ENCODE data around the gene TUFT1. TPM values are rescaled to one million over a fixed set of nuclear protein-coding genes. Genes with fewer than 3 reads are reported as not detected.

The TUFT1 gene
- total RNA-seq (2012; rRNA removed), result 3.1 and 3.3 TPM in 2 replicates

DNA sequence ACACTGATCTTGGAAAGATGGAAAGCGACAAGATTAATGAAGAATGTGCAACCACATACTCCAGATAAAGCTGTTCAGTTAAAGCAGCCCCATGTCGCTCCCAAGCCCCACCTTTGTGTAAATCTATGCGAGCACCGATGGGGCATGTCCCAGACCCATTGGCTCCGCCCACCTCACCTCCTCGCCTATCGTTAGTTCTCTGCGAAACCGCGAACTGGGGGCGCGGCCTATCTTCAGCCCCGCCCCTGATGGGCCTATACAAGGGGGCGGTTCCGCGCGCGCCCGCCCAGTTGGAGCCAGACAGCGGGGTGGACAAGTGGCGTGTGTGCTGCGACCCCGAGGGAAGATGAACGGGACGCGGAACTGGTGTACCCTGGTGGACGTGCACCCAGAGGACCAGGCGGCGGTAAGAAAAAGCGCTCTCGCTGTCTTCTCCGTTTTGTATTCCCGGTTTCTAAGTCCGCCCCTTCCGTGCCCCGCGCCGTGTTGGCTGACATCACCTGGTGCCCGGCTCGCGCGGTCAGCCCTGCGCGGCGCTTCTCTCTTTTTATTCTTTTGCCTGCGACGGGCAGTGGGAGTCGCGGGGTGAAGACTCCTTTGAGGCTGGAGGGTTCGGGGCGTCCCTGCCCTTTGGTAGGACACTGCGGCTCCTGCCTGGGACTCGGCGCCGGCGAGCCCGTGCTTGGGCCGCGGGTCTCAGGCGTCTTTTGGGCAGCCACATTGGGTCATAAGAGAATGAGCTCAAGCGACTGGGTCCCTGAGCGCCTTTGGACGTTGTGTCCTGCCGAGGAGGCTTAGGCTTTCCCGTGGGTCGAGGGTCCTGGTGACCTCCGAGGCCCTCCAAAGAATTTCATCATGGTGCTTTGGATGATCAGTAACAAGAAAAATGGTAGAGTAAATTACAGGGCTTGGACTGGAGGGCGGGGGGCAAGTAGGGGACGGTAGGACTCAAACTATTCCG, at the start of gene TUFT1:
TSS of gene TUFT1 (plus strand) at position 289 of the 961 bp plus-strand sequence. CDS start at position 347, 58 bp downstream.
- H3K36me3 ChIP-seq (ENCODE audit: insufficient read depth, low read length), result no peaks in the 10 kb centered on the region
- no peaks in the 10 kb centered on the region for H3K27me3 ChIP-seq (ENCODE audit: control insufficient read depth, insufficient read depth, low read length)
- peak within 1 kb of the TSS; percentile 91 for H3K9ac ChIP-seq (ENCODE audit: low read depth, low read length)
- H3K4me1 ChIP-seq (ENCODE audit: control insufficient read depth, insufficient read depth, low read length), result peaks cover 53% of the 10 kb centered on the region
- no peaks in the 10 kb centered on the region for H3K9me3 ChIP-seq (replicated peaks; ENCODE audit: low read length)
- peak within 1 kb of the TSS; percentile 87 for H3K4me2 ChIP-seq (ENCODE audit: low read length)
- peak within 1 kb of the TSS; percentile 91 for H3K4me3 ChIP-seq (ENCODE audit: low read length)

DNA sequence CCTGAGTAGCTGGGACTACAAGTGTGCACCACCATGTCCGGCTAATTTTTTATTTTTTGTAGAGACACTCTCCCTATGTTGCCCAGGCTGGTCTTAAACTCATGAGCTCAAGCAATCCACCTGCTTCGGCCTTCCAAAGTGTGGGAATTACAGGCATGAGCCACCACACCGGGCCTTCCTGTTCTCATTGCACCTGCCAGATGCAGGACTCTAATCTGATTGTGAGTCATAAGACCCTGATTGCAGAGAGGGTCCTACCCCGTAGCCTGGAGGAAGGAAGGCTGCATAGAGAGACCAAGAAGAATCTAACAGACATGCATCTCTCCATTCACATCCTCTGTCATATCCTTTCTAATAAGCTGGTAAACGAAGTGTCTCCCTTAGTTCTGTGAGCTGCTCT, 48.5 kb upstream of the TUFT1 start:
- Histone ChIP-seq H3K9me3 (replicated peaks; ENCODE audit: low read length) (no peaks in the 10 kb centered on the region), H3K4me2 (ENCODE audit: low read length) (no peak overlapping the region), H3K9ac (ENCODE audit: low read depth, low read length) (no peak overlapping the region), H3K4me3 (ENCODE audit: low read length) (no peak overlapping the region), H3K4me1 (ENCODE audit: control insufficient read depth, insufficient read depth, low read length) (peaks cover 15% of the 10 kb centered on the region), H3K36me3 (ENCODE audit: insufficient read depth, low read length) (no peaks in the 10 kb centered on the region), H3K27me3 (ENCODE audit: control insufficient read depth, insufficient read depth, low read length) (peaks cover 4% of the 10 kb centered on the region)

- H3K4me1 ChIP-seq (ENCODE audit: control insufficient read depth, insufficient read depth, low read length), result peaks cover 15% of the 10 kb centered on the region
- no peaks in the 10 kb centered on the region for H3K9me3 ChIP-seq (replicated peaks; ENCODE audit: low read length)
- peaks cover 4% of the 10 kb centered on the region for H3K27me3 ChIP-seq (ENCODE audit: control insufficient read depth, insufficient read depth, low read length)
- no peak overlapping the region for H3K9ac ChIP-seq (ENCODE audit: low read depth, low read length)
- H3K4me2 ChIP-seq (ENCODE audit: low read length), result no peak overlapping the region
- H3K36me3 ChIP-seq (ENCODE audit: insufficient read depth, low read length), result no peaks in the 10 kb centered on the region
- H3K4me3 ChIP-seq (ENCODE audit: low read length), result no peak overlapping the region
These were observed 48.0 kb upstream of the TUFT1 start for GRCh38 chr1:151492120-151492519.

GRCh38 chr1:151493042-151493441, 47.1 kb upstream of the TUFT1 start:
- Histone ChIP-seq H3K27me3 (ENCODE audit: control insufficient read depth, insufficient read depth, low read length) (peaks cover 4% of the 10 kb centered on the region), H3K4me3 (ENCODE audit: low read length) (no peak overlapping the region), H3K36me3 (ENCODE audit: insufficient read depth, low read length) (no peaks in the 10 kb centered on the region), H3K9ac (ENCODE audit: low read depth, low read length) (no peak overlapping the region), H3K4me1 (ENCODE audit: control insufficient read depth, insufficient read depth, low read length) (peaks cover 15% of the 10 kb centered on the region), H3K4me2 (ENCODE audit: low read length) (no peak overlapping the region), H3K9me3 (replicated peaks; ENCODE audit: low read length) (no peaks in the 10 kb centered on the region)

- no peak overlapping the region for H3K9ac ChIP-seq (ENCODE audit: low read depth, low read length)
- H3K4me2 ChIP-seq (ENCODE audit: low read length), result peak overlapping the region; percentile 37
- peaks cover 14% of the 10 kb centered on the region for H3K27me3 ChIP-seq (ENCODE audit: control insufficient read depth, insufficient read depth, low read length)
- H3K36me3 ChIP-seq (ENCODE audit: insufficient read depth, low read length), result no peaks in the 10 kb centered on the region
- no peaks in the 10 kb centered on the region for H3K9me3 ChIP-seq (replicated peaks; ENCODE audit: low read length)
- peaks cover 15% of the 10 kb centered on the region for H3K4me1 ChIP-seq (ENCODE audit: control insufficient read depth, insufficient read depth, low read length)
- H3K4me3 ChIP-seq (ENCODE audit: low read length), result no peak overlapping the region
These were observed 45.3 kb upstream of the TUFT1 start for GRCh38 chr1:151494741-151495281.

- Histone ChIP-seq H3K4me1 (ENCODE audit: control insufficient read depth, insufficient read depth, low read length) (peaks cover 15% of the 10 kb centered on the region), H3K9ac (ENCODE audit: low read depth, low read length) (no peak overlapping the region), H3K9me3 (replicated peaks; ENCODE audit: low read length) (no peaks in the 10 kb centered on the region), H3K4me3 (ENCODE audit: low read length) (no peak overlapping the region), H3K27me3 (ENCODE audit: control insufficient read depth, insufficient read depth, low read length) (peaks cover 17% of the 10 kb centered on the region), H3K36me3 (ENCODE audit: insufficient read depth, low read length) (no peaks in the 10 kb centered on the region), H3K4me2 (ENCODE audit: low read length) (peak overlapping the region; percentile 37)
These were observed 44.8 kb upstream of the TUFT1 start for GRCh38 chr1:151495316-151495715.

DNA sequence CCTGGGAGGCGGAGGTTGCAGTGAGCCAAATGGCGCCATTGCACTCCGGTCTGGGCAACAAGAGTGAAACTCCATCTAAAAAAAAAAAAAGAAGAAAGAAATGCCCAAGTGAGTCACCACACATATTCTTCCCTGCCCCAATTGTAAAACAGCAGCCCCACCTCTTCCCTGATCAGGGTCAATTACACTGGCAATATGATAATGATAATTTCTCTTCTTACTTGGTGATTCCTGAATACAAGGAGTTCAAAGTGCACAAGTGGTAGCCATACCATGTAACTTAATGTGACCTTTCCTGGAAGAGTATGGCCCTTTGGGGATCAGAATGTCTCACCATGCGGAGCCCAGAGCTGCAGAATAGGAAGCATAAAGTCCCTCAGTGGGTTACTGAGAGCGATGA, 40.7 kb upstream of the TUFT1 start:
- no peaks in the 10 kb centered on the region for H3K9me3 ChIP-seq (replicated peaks; ENCODE audit: low read length)
- H3K27me3 ChIP-seq (ENCODE audit: control insufficient read depth, insufficient read depth, low read length), result peaks cover 25% of the 10 kb centered on the region
- peaks cover 13% of the 10 kb centered on the region for H3K4me1 ChIP-seq (ENCODE audit: control insufficient read depth, insufficient read depth, low read length)
- no peak overlapping the region for H3K4me3 ChIP-seq (ENCODE audit: low read length)
- H3K36me3 ChIP-seq (ENCODE audit: insufficient read depth, low read length), result no peaks in the 10 kb centered on the region
- no peak overlapping the region for H3K9ac ChIP-seq (ENCODE audit: low read depth, low read length)
- no peak overlapping the region for H3K4me2 ChIP-seq (ENCODE audit: low read length)

DNA sequence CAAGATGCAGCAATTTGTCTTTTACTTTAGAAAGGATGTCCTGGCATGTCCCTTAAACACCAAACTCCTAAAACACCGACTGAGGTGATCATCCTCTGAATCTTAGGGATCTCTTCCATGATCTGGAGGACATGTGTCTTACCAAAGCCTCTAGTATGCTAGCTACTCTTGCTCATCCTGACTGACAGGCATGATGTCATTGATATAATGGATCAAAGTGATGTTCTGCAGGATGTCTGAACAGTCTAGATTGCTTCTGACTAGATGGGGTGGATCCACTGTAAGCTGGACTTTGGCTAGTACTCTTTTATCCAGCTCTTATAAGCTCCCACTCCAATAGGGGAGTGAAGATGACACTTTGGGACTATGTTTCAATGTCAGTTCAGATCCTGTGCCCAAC, 40.2 kb upstream of the TUFT1 start:
- Histone ChIP-seq H3K27me3 (ENCODE audit: control insufficient read depth, insufficient read depth, low read length) (peaks cover 27% of the 10 kb centered on the region), H3K4me1 (ENCODE audit: control insufficient read depth, insufficient read depth, low read length) (peaks cover 8% of the 10 kb centered on the region), H3K36me3 (ENCODE audit: insufficient read depth, low read length) (no peaks in the 10 kb centered on the region)

GRCh38 chr1:151501474-151501873, 38.6 kb upstream of the TUFT1 start:
- Histone ChIP-seq H3K9me3 (replicated peaks; ENCODE audit: low read length) (no peaks in the 10 kb centered on the region), H3K36me3 (ENCODE audit: insufficient read depth, low read length) (no peaks in the 10 kb centered on the region), H3K4me2 (ENCODE audit: low read length) (no peak overlapping the region), H3K27me3 (ENCODE audit: control insufficient read depth, insufficient read depth, low read length) (peaks cover 34% of the 10 kb centered on the region), H3K4me3 (ENCODE audit: low read length) (no peak overlapping the region), H3K9ac (ENCODE audit: low read depth, low read length) (no peak overlapping the region), H3K4me1 (ENCODE audit: control insufficient read depth, insufficient read depth, low read length) (no peaks in the 10 kb centered on the region)

More for the DNA sequence above, 40.2 kb upstream of the TUFT1 start:
- Histone ChIP-seq H3K9me3 (replicated peaks; ENCODE audit: low read length) (no peaks in the 10 kb centered on the region), H3K4me2 (ENCODE audit: low read length) (no peak overlapping the region), H3K9ac (ENCODE audit: low read depth, low read length) (no peak overlapping the region), H3K4me3 (ENCODE audit: low read length) (no peak overlapping the region)

GRCh38 chr1:151502035-151502700, 37.9 kb upstream of the TUFT1 start:
- Histone ChIP-seq H3K9me3 (replicated peaks; ENCODE audit: low read length) (no peaks in the 10 kb centered on the region), H3K4me2 (ENCODE audit: low read length) (no peak overlapping the region), H3K4me1 (ENCODE audit: control insufficient read depth, insufficient read depth, low read length) (no peaks in the 10 kb centered on the region), H3K36me3 (ENCODE audit: insufficient read depth, low read length) (no peaks in the 10 kb centered on the region), H3K27me3 (ENCODE audit: control insufficient read depth, insufficient read depth, low read length) (peaks cover 37% of the 10 kb centered on the region), H3K9ac (ENCODE audit: low read depth, low read length) (no peak overlapping the region), H3K4me3 (ENCODE audit: low read length) (no peak overlapping the region)

Measured in skeletal muscle satellite cell (primary cell).